Measurements from ENCODE around the gene TTC8.
A peak's percentile ranks its signal among the peaks of the same experiment; 100 is the strongest.
"Not testable (repeated sequence)": the region's sequence is repeated elsewhere in the genome, so short reads cannot be mapped to it uniquely, and the experiment has no call there.

TTC8 gene

GRCh38 chr14:88798156-88798555 lies 26.3 kb upstream of the TTC8 start:
- Histone ChIP-seq H3K4me3 (ENCODE audit: extremely low read depth, insufficient read depth, low read length, poor library complexity, severe bottlenecking) (no peak overlapping the region), H3K27ac (ENCODE audit: low read depth, low read length, severe bottlenecking) (no peak overlapping the region), H3K36me3 (ENCODE audit: control insufficient read depth, insufficient read depth, low read length) (no peaks in the 10 kb centered on the region), H3K9me3 (ENCODE audit: control insufficient read depth, low read length) (no peaks in the 10 kb centered on the region), H3K4me1 (ENCODE audit: control insufficient read depth, insufficient read depth, low read length, poor library complexity, severe bottlenecking) (no peaks in the 10 kb centered on the region)
- 60 to 67% methylated on average over 1 to 3 of the region's 4 CpGs for WGBS, 2 experiments (ENCODE audit: insufficient coverage in 2 of 2)

GRCh38 chr14:88799522-88799921 lies 24.9 kb upstream of the TTC8 start:
- no peaks in the 10 kb centered on the region for H3K36me3 ChIP-seq (ENCODE audit: control insufficient read depth, insufficient read depth, low read length)
- H3K4me1 ChIP-seq (ENCODE audit: control insufficient read depth, insufficient read depth, low read length, poor library complexity, severe bottlenecking): no peaks in the 10 kb centered on the region
- 63% methylated on average over 1 of the region's 5 CpGs; no CpG with 5 or more reads in 1 of the 2 experiments for WGBS, 2 experiments (ENCODE audit: insufficient coverage in 2 of 2)
- H3K9me3 ChIP-seq (ENCODE audit: control insufficient read depth, low read length): no peaks in the 10 kb centered on the region
- no peak overlapping the region for H3K27ac ChIP-seq (ENCODE audit: low read depth, low read length, severe bottlenecking)
- H3K4me3 ChIP-seq (ENCODE audit: extremely low read depth, insufficient read depth, low read length, poor library complexity, severe bottlenecking): no peak overlapping the region

- WGBS, 2 experiments (ENCODE audit: insufficient coverage in 2 of 2): 49 to 60% methylated on average over 4 to 6 of the region's 6 CpGs
- no peaks in the 10 kb centered on the region for H3K4me1 ChIP-seq (ENCODE audit: control insufficient read depth, insufficient read depth, low read length, poor library complexity, severe bottlenecking)
- no peak overlapping the region for H3K4me3 ChIP-seq (ENCODE audit: extremely low read depth, insufficient read depth, low read length, poor library complexity, severe bottlenecking)
- H3K36me3 ChIP-seq (ENCODE audit: control insufficient read depth, insufficient read depth, low read length): no peaks in the 10 kb centered on the region
- no peaks in the 10 kb centered on the region for H3K9me3 ChIP-seq (ENCODE audit: control insufficient read depth, low read length)
- no peak overlapping the region for H3K27ac ChIP-seq (ENCODE audit: low read depth, low read length, severe bottlenecking)
Measured at GRCh38 chr14:88802596-88802995, 21.9 kb upstream of the TTC8 start.

GRCh38 chr14:88804035-88804434 lies 20.4 kb upstream of the TTC8 start:
- Histone ChIP-seq H3K27ac (ENCODE audit: low read depth, low read length, severe bottlenecking) (no peak overlapping the region), H3K36me3 (ENCODE audit: control insufficient read depth, insufficient read depth, low read length) (no peaks in the 10 kb centered on the region), H3K4me3 (ENCODE audit: extremely low read depth, insufficient read depth, low read length, poor library complexity, severe bottlenecking) (no peak overlapping the region), H3K4me1 (ENCODE audit: control insufficient read depth, insufficient read depth, low read length, poor library complexity, severe bottlenecking) (no peaks in the 10 kb centered on the region), H3K9me3 (ENCODE audit: control insufficient read depth, low read length) (peaks cover 4% of the 10 kb centered on the region)
- WGBS, 2 experiments (ENCODE audit: insufficient coverage in 2 of 2): 90 to 100% methylated on average over 1 to 2 of the region's 2 CpGs

- H3K27ac ChIP-seq (ENCODE audit: low read depth, low read length, severe bottlenecking): no peak overlapping the region
- H3K4me1 ChIP-seq (ENCODE audit: control insufficient read depth, insufficient read depth, low read length, poor library complexity, severe bottlenecking): no peaks in the 10 kb centered on the region
- no peak overlapping the region for H3K4me3 ChIP-seq (ENCODE audit: extremely low read depth, insufficient read depth, low read length, poor library complexity, severe bottlenecking)
- peaks cover 4% of the 10 kb centered on the region for H3K9me3 ChIP-seq (ENCODE audit: control insufficient read depth, low read length)
- WGBS, 2 experiments (ENCODE audit: insufficient coverage in 2 of 2): 100% methylated on average over 1 of the region's 1 CpG; no CpG with 5 or more reads in 1 of the 2 experiments
- no peaks in the 10 kb centered on the region for H3K36me3 ChIP-seq (ENCODE audit: control insufficient read depth, insufficient read depth, low read length)
Measured at GRCh38 chr14:88804477-88804876, 20.0 kb upstream of the TTC8 start.

GRCh38 chr14:88808359-88808758 lies 16.1 kb upstream of the TTC8 start:
- H3K4me1 ChIP-seq (ENCODE audit: control insufficient read depth, insufficient read depth, low read length, poor library complexity, severe bottlenecking): no peaks in the 10 kb centered on the region
- H3K4me3 ChIP-seq (ENCODE audit: extremely low read depth, insufficient read depth, low read length, poor library complexity, severe bottlenecking): no peak overlapping the region
- no peak overlapping the region for H3K27ac ChIP-seq (ENCODE audit: low read depth, low read length, severe bottlenecking)
- H3K9me3 ChIP-seq (ENCODE audit: control insufficient read depth, low read length): peaks cover 4% of the 10 kb centered on the region
- H3K36me3 ChIP-seq (ENCODE audit: control insufficient read depth, insufficient read depth, low read length): no peaks in the 10 kb centered on the region

- Histone ChIP-seq H3K9me3 (ENCODE audit: control insufficient read depth, low read length) (no peaks in the 10 kb centered on the region), H3K27ac (ENCODE audit: low read depth, low read length, severe bottlenecking) (no peak overlapping the region), H3K36me3 (ENCODE audit: control insufficient read depth, insufficient read depth, low read length) (no peaks in the 10 kb centered on the region), H3K4me1 (ENCODE audit: control insufficient read depth, insufficient read depth, low read length, poor library complexity, severe bottlenecking) (no peaks in the 10 kb centered on the region), H3K4me3 (ENCODE audit: extremely low read depth, insufficient read depth, low read length, poor library complexity, severe bottlenecking) (no peak overlapping the region)
- WGBS, 2 experiments (ENCODE audit: insufficient coverage in 2 of 2): 92 to 93% methylated on average over 2 of the region's 4 CpGs
Measured at GRCh38 chr14:88815980-88816379, 8.5 kb upstream of the TTC8 start.

GRCh38 chr14:88818018-88818417 lies 6.4 kb upstream of the TTC8 start:
- H3K27ac ChIP-seq (ENCODE audit: low read depth, low read length, severe bottlenecking): no peak overlapping the region
- no peak overlapping the region for H3K4me3 ChIP-seq (ENCODE audit: extremely low read depth, insufficient read depth, low read length, poor library complexity, severe bottlenecking)
- 71 to 90% methylated on average over 1 of the region's 1 CpG for WGBS, 2 experiments (ENCODE audit: insufficient coverage in 2 of 2)
- H3K36me3 ChIP-seq (ENCODE audit: control insufficient read depth, insufficient read depth, low read length): no peaks in the 10 kb centered on the region
- no peaks in the 10 kb centered on the region for H3K9me3 ChIP-seq (ENCODE audit: control insufficient read depth, low read length)
- H3K4me1 ChIP-seq (ENCODE audit: control insufficient read depth, insufficient read depth, low read length, poor library complexity, severe bottlenecking): no peaks in the 10 kb centered on the region

- H3K9me3 ChIP-seq (ENCODE audit: control insufficient read depth, low read length); H3K36me3 ChIP-seq (ENCODE audit: control insufficient read depth, insufficient read depth, low read length); H3K4me3 ChIP-seq (ENCODE audit: extremely low read depth, insufficient read depth, low read length, poor library complexity, severe bottlenecking); H3K27ac ChIP-seq (ENCODE audit: low read depth, low read length, severe bottlenecking); H3K4me1 ChIP-seq (ENCODE audit: control insufficient read depth, insufficient read depth, low read length, poor library complexity, severe bottlenecking): not testable (repeated sequence)
- WGBS, 2 experiments (ENCODE audit: insufficient coverage in 2 of 2): 80 to 100% methylated on average over 1 to 2 of the region's 3 CpGs
Measured at GRCh38 chr14:88819674-88820073, 4.8 kb upstream of the TTC8 start.

- no peaks in the 10 kb centered on the region for H3K4me1 ChIP-seq (ENCODE audit: control insufficient read depth, insufficient read depth, low read length, poor library complexity, severe bottlenecking)
- WGBS, 2 experiments (ENCODE audit: insufficient coverage in 2 of 2): 73 to 89% methylated on average over 2 of the region's 2 CpGs
Measured at GRCh38 chr14:88821378-88821777, 3.1 kb upstream of the TTC8 start.

GRCh38 chr14:88821888-88822287 lies 2.6 kb upstream of the TTC8 start:
- Histone ChIP-seq H3K4me3 (ENCODE audit: extremely low read depth, insufficient read depth, low read length, poor library complexity, severe bottlenecking) (no peak overlapping the region), H3K36me3 (ENCODE audit: control insufficient read depth, insufficient read depth, low read length) (no peaks in the 10 kb centered on the region), H3K4me1 (ENCODE audit: control insufficient read depth, insufficient read depth, low read length, poor library complexity, severe bottlenecking) (no peaks in the 10 kb centered on the region), H3K27ac (ENCODE audit: low read depth, low read length, severe bottlenecking) (no peak overlapping the region), H3K9me3 (ENCODE audit: control insufficient read depth, low read length) (no peaks in the 10 kb centered on the region)
- WGBS, 2 experiments (ENCODE audit: insufficient coverage in 2 of 2): no CpG with 5 or more reads among the region's 2 CpGs

More at GRCh38 chr14:88821378-88821777, 3.1 kb upstream of the TTC8 start:
- no peaks in the 10 kb centered on the region for H3K36me3 ChIP-seq (ENCODE audit: control insufficient read depth, insufficient read depth, low read length)
- no peak overlapping the region for H3K27ac ChIP-seq (ENCODE audit: low read depth, low read length, severe bottlenecking)
- no peaks in the 10 kb centered on the region for H3K9me3 ChIP-seq (ENCODE audit: control insufficient read depth, low read length)
- H3K4me3 ChIP-seq (ENCODE audit: extremely low read depth, insufficient read depth, low read length, poor library complexity, severe bottlenecking): no peak overlapping the region

GRCh38 chr14:88823968-88824313 lies 510 bp upstream of the TTC8 start:
- Histone ChIP-seq H3K4me3 (ENCODE audit: extremely low read depth, insufficient read depth, low read length, poor library complexity, severe bottlenecking) (peak overlapping the region; percentile 59), H3K4me1 (ENCODE audit: control insufficient read depth, insufficient read depth, low read length, poor library complexity, severe bottlenecking) (no peaks in the 10 kb centered on the region), H3K27ac (ENCODE audit: low read depth, low read length, severe bottlenecking) (peak overlapping the region; percentile 99), H3K36me3 (ENCODE audit: control insufficient read depth, insufficient read depth, low read length) (no peaks in the 10 kb centered on the region), H3K9me3 (ENCODE audit: control insufficient read depth, low read length) (no peaks in the 10 kb centered on the region)
- 22 to 24% methylated on average over 6 to 9 of the region's 9 CpGs for WGBS, 2 experiments (ENCODE audit: insufficient coverage in 2 of 2)

Measured in mesodermal cell (in vitro differentiated cells).